ENCODE data around the gene SHISA6. TPM values are rescaled to one million over a fixed set of nuclear protein-coding genes. Genes with fewer than 3 reads are reported as not detected.

The SHISA6 gene
- total RNA-seq, 2 experiments from 2014 or later = not detected

GRCh38 chr17:11488407-11488806, 247.4 kb downstream of the SHISA6 start:
- no peak overlapping the region for H2AFZ ChIP-seq (ENCODE audit: low read length)
- TF ChIP-seq CTCF (conservative IDR thresholded peaks at IDR 0.05; ENCODE audit: low read length) (no peak), EZH2phosphoT487 (IDR thresholded peaks at IDR 0.05; ENCODE audit: borderline replicate concordance, low read depth, low read length) (no peak)
- no peaks in the 10 kb centered on the region for H3K36me3 ChIP-seq (ENCODE audit: insufficient read depth, low read length)
- no peaks in the 10 kb centered on the region for H3K9me3 ChIP-seq (ENCODE audit: low read length)
- ChIA-PET POLR2A (no interaction called here), CTCF (ENCODE audit: unreplicated experiment) (no interaction called here)
- intact Hi-C loops (cut with micrococcal nuclease; ENCODE audit: unreplicated experiment) = no loop called here
- BruUV-seq (replicated peaks) = no TSS peak
- no peak overlapping the region for H3K4me3 ChIP-seq (ENCODE audit: low read depth, low read length, poor library complexity, severe bottlenecking)
- H3K9me2 ChIP-seq (ENCODE audit: insufficient read depth, low read length) = no peaks in the 10 kb centered on the region
- DNase-seq (ENCODE audit: low spot score) = no peak
- H3K27ac ChIP-seq (ENCODE audit: low read depth, low read length, poor library complexity, severe bottlenecking) = no peak overlapping the region
- no peaks in the 10 kb centered on the region for H4K20me1 ChIP-seq (ENCODE audit: insufficient read depth, low read length)
- no peak overlapping the region for H3K4me2 ChIP-seq (ENCODE audit: low read length)
- no peaks in the 10 kb centered on the region for H3K4me1 ChIP-seq (ENCODE audit: insufficient read depth, low read length, poor library complexity, severe bottlenecking)
- no peaks in the 10 kb centered on the region for H3K79me2 ChIP-seq (ENCODE audit: insufficient read depth, low read depth, low read length)

GRCh38 chr17:11490171-11490755, 249.2 kb downstream of the SHISA6 start:
- H3K79me2 ChIP-seq (ENCODE audit: insufficient read depth, low read depth, low read length) = no peaks in the 10 kb centered on the region
- H3K4me3 ChIP-seq (ENCODE audit: low read depth, low read length, poor library complexity, severe bottlenecking) = no peak overlapping the region
- H4K20me1 ChIP-seq (ENCODE audit: insufficient read depth, low read length) = no peaks in the 10 kb centered on the region
- TF ChIP-seq EZH2phosphoT487 (IDR thresholded peaks at IDR 0.05; ENCODE audit: borderline replicate concordance, low read depth, low read length) (no peak), CTCF (conservative IDR thresholded peaks at IDR 0.05; ENCODE audit: low read length) (no peak)
- H3K4me1 ChIP-seq (ENCODE audit: insufficient read depth, low read length, poor library complexity, severe bottlenecking) = no peaks in the 10 kb centered on the region
- no peak overlapping the region for H2AFZ ChIP-seq (ENCODE audit: low read length)
- POLR2A ChIA-PET = no interaction called here
- H3K9me2 ChIP-seq (ENCODE audit: insufficient read depth, low read length) = no peaks in the 10 kb centered on the region
- no peak overlapping the region for H3K27ac ChIP-seq (ENCODE audit: low read depth, low read length, poor library complexity, severe bottlenecking)
- CTCF ChIA-PET (ENCODE audit: unreplicated experiment) = no interaction called here
- no peaks in the 10 kb centered on the region for H3K36me3 ChIP-seq (ENCODE audit: insufficient read depth, low read length)
- BruUV-seq (replicated peaks) = no TSS peak
- intact Hi-C loops (cut with micrococcal nuclease; ENCODE audit: unreplicated experiment) = no loop called here
- H3K4me2 ChIP-seq (ENCODE audit: low read length) = no peak overlapping the region
- H3K9me3 ChIP-seq (ENCODE audit: low read length) = no peaks in the 10 kb centered on the region
- DNase-seq (ENCODE audit: low spot score) = no peak

GRCh38 chr17:11492511-11492910, 251.5 kb downstream of the SHISA6 start:
- H3K27ac ChIP-seq (ENCODE audit: low read depth, low read length, poor library complexity, severe bottlenecking) = no peak overlapping the region
- no peaks in the 10 kb centered on the region for H3K9me3 ChIP-seq (ENCODE audit: low read length)
- BruUV-seq (replicated peaks) = no TSS peak
- CTCF ChIA-PET (ENCODE audit: unreplicated experiment) = no interaction called here
- H3K4me2 ChIP-seq (ENCODE audit: low read length) = no peak overlapping the region
- TF ChIP-seq CTCF (conservative IDR thresholded peaks at IDR 0.05; ENCODE audit: low read length) = no peak
- no peak for TF ChIP-seq EZH2phosphoT487 (IDR thresholded peaks at IDR 0.05; ENCODE audit: borderline replicate concordance, low read depth, low read length)
- H3K79me2 ChIP-seq (ENCODE audit: insufficient read depth, low read depth, low read length) = no peaks in the 10 kb centered on the region
- intact Hi-C loops (cut with micrococcal nuclease; ENCODE audit: unreplicated experiment) = no loop called here
- H3K36me3 ChIP-seq (ENCODE audit: insufficient read depth, low read length) = no peaks in the 10 kb centered on the region
- POLR2A ChIA-PET = no interaction called here
- DNase-seq (ENCODE audit: low spot score) = no peak
- no peak overlapping the region for H2AFZ ChIP-seq (ENCODE audit: low read length)
- H3K4me3 ChIP-seq (ENCODE audit: low read depth, low read length, poor library complexity, severe bottlenecking) = no peak overlapping the region
- H4K20me1 ChIP-seq (ENCODE audit: insufficient read depth, low read length) = no peaks in the 10 kb centered on the region
- no peaks in the 10 kb centered on the region for H3K9me2 ChIP-seq (ENCODE audit: insufficient read depth, low read length)
- no peaks in the 10 kb centered on the region for H3K4me1 ChIP-seq (ENCODE audit: insufficient read depth, low read length, poor library complexity, severe bottlenecking)
